Activated CD4-positive, alpha-beta T cell treated with anti-CD3 and anti-CD28 coated beads for 4 hours (primary cell): Measurements from ENCODE around the gene SGIP1.
"Not testable (repeated sequence)": the region's sequence is repeated elsewhere in the genome, so short reads cannot be mapped to it uniquely, and the experiment has no call there.

Experiments used
- DNase-seq, 2 donors: peaks; one replicate each; pipeline ENCODE4 v3.0.0-alpha.2; 2020

Gene SGIP1

DNA sequence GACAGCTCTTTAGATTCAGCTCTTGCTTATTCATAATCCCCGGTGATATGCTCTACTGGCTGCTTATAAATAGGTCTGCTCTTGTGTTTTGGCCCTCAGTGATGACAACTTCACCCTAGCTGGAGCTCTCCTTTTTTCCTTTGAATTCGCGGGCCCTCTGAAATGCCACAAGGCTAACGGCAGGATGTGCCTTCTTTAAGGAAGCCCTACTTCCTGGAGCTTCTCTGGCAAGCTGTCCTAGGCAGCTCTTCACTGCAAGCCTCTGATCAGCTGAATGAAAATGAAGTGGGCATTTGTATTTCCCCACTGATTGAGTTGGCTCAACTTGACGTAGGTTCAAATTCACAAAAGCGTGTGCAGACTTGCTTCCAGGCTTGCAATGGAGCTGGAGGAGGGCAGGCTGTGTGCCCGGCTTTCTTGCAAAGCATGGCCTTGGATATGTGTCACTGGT is 22.2 kb downstream of the SGIP1 start:
- no peak for DNase-seq

- DNase-seq = no peak
These were observed 23.2 kb downstream of the SGIP1 start for GRCh38 chr1:66557157-66557556.

DNA sequence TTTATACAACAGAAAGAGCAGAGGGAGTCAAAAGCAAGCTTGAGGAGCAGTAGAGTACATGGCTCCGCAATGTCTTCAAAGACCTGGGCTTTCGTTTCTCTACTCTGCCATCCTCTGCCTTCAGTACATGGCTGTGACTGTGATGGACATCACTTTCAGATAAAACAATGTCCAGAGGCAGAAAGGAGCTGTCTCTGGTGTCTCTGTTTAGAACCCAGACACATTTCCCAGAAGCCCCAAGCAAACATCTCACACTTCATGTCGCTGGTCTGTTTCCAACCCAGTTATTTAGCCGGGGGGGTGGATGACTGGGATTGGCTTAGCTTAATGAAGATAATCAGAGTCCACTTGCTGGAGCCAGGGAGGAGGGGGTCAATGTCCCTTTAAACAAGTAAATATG is 25.6 kb downstream of the SGIP1 start:
- no peak for DNase-seq

DNA sequence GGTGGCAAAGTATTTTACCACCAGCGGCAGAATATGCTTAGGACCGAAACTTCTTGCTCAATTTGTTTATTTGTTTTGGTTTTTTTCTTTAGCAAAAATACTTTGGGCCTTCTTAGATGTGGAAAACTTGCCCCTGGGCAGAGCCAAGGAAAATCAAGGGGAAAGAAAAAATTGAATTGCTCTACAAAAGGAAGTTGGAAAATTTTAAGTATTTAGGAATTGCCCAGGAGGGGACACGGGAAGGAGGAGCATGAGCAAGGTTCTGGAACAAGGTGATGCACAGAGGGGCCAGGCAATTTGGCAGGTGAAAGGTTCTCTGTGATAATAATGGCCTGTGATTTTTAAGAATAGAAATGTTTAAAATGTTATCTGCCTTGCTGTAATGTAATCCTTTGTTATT is 28.6 kb downstream of the SGIP1 start:
- DNase-seq = no peak

DNA sequence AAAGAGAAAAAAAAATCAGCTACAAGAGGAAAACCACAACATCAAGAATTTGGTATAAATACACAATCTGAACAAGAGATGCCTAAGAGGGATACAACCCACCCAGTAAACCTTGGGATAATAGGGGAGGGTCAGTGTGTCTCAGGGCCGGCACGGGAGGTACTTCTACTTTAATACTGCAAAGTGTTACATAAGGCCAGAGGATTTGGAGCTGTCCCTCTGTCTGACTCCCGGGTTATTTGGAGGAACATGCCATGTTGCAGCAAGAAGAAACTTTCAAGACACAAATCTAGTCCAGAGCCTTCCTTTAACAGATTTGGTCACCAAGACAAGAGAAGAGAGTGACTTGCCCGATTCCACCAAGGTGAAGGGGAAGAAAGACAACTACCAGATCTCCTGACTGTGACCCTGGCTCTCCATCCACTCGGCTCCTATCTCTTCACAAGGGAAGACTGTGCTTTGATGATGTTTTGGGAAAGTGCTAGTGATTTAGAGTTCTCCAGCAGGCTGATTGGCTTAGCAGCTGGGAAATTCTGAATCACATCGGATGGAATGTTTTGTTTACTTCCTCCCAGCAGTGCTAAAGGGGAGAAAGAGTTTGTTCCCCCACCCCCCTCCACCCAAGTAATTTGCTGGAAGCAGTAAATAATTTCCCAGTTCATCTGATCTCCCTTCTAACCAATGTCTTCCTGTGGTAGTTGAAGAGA is 29.3 kb downstream of the SGIP1 start:
- no peak for DNase-seq

DNA sequence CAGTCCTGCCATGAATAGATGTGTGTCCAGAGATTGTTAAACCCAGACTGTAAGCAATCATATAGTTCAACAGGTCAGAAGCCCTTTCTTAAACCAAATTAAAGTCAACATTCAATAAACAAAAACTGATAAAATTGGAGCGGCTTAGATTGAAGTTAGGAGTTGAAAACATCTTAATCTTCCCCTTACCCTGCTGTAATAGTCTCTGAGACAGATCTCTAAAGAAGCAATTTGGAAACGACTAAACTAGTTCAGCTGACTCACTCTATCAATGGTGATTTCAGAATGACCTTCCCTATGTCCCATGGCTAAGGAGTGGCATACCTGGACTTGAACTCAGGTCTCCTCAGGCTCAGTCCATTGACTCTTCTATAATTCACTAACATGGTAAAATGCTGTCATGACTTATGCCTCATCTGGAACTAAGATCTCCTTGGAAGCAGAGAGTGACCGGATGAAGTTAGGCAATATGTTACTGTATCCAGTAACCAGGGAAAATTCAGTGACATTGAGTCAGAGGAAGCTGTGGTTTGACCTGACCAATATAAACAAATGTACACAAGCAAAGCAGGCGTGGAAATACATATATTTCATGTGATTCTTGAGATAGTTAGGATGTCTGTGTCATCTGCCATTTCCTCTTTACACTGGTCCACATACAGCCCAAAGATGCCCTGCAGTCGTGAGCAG is 30.1 kb downstream of the SGIP1 start:
- no peak for DNase-seq

GRCh38 chr1:66570196-66570595 is 36.2 kb downstream of the SGIP1 start:
- DNase-seq = no peak

GRCh38 chr1:66571789-66572188 is 37.8 kb downstream of the SGIP1 start:
- no peak for DNase-seq

- DNase-seq = no peak
These were observed 41.8 kb downstream of the SGIP1 start for GRCh38 chr1:66575739-66576138.

- no peak for DNase-seq
These were observed 42.7 kb downstream of the SGIP1 start for GRCh38 chr1:66576645-66577044.

- DNase-seq = no peak
These were observed 44.9 kb downstream of the SGIP1 start for GRCh38 chr1:66578841-66579240.

DNA sequence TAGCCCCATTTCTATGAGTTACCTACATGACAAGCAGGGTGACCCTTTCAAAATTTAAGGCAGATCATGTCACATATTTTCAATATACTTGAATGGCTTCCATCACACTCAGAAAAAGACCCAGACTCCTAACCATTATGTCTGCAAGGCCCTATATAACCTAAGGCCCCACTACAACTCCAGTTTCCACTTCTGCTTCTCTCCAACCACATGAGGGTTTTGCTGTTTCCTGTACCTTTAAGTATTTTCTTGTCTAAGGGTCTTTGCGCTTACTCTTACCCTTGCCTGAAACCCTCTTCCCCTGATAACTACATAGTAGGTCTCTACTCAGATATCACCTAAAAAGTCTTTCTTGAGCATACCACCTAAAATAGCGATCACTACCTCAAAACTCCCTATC is 46.1 kb downstream of the SGIP1 start:
- no peak for DNase-seq

- no peak for DNase-seq
These were observed 49.1 kb downstream of the SGIP1 start for GRCh38 chr1:66583021-66583420.

- no peak for DNase-seq
These were observed 51.0 kb downstream of the SGIP1 start for GRCh38 chr1:66585002-66585401.

- no peak for DNase-seq
These were observed 55.4 kb downstream of the SGIP1 start for GRCh38 chr1:66589326-66589725.

- not testable (repeated sequence) for DNase-seq
These were observed 58.2 kb downstream of the SGIP1 start for GRCh38 chr1:66592106-66592507.

DNA sequence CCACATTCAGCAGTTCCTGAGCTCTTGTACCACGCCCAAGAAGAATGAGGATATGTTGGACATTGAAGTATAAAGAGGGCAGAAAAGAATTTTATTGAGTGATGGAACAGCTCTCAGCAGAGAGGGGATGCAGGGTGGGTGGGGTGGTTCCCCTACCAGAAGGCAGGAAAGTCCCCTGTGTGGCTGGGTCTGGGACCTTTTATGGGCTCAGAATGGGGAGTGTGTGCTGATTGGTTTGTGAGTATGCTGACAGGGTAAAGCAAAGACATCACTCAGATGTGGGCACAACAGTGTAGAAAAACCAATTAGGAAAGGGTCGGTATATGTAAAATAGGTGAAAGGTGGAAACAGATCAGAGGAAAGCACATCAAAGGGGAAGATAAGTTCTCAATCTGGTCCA is 62.2 kb downstream of the SGIP1 start:
- no peak for DNase-seq

DNA sequence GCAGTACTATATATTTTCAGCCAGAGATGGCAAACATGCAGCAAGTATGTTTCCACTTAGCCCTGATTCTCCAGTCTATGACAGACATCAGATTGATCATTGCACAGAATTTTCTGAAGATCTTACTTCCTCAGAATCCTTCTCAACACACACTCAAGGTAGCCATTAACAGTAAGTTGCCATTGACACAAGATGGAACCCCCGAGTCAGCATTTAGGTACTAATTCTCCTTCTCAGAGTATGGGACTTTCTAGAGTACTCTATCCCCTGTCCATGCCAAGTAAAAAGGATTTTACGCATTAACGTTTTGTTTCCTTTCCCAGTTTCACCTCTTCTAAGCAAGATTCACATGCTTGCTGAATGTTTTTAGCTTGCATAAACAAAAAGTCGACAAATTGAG is 63.5 kb downstream of the SGIP1 start:
- no peak for DNase-seq

DNA sequence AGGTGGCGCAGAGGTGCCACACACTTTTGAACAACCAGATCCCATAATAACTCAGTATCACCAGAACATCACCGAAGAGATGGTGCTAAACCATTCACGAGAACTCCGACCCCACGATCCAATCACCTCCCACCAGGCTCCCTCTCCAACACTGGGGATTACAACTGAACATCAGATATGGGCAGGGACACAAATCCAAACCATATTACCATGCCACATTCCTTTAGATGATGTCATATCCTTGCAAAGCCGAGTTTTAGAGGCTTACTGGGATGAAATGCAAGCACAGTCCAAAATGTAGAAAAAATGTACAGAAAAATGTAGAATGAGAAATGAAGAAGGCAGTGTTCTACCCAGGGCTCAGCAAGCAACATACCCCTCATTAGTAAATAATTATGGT is 64.7 kb downstream of the SGIP1 start:
- no peak for DNase-seq

- DNase-seq = no peak
These were observed 65.4 kb downstream of the SGIP1 start for GRCh38 chr1:66599346-66599745.

DNA sequence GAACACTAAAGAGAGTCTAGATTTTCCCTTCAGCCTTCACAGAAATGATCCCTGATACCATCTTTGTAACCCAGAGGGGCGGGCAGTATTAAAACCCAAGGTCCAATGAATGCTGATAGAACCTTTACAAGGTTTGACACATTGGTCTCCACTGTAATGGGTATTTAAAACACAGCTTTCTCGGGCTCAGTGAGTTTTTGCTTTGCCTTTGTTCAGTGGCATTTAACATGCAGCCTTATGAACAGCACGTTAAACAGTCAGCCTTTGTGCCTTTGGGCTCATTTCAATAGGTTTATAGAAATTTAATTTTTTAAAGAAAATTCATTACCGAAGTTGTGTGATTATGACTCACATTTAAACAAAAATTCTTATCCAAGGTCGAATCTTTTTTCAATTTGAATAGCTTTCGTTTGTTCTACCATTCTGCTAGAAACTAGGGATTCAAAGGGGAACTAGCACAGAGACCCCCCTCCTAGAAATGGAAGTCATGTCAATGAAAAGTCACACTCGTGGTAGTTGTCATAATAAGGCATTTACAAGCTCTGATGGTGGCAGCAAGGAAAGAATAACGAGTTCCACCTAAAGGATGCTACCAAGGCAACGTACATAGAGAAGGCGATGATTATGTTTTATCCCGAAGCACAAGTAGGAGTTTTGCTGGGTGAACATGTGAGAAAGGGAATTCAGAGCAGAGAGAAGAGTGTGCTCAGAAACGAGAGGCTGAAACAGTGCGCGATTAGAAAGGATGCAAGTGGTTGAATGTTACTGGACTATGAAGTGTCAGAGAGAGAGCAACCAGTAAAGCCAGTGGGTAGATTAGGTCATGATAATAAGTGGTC is 66.2 kb downstream of the SGIP1 start:
- DNase-seq = no peak

DNA sequence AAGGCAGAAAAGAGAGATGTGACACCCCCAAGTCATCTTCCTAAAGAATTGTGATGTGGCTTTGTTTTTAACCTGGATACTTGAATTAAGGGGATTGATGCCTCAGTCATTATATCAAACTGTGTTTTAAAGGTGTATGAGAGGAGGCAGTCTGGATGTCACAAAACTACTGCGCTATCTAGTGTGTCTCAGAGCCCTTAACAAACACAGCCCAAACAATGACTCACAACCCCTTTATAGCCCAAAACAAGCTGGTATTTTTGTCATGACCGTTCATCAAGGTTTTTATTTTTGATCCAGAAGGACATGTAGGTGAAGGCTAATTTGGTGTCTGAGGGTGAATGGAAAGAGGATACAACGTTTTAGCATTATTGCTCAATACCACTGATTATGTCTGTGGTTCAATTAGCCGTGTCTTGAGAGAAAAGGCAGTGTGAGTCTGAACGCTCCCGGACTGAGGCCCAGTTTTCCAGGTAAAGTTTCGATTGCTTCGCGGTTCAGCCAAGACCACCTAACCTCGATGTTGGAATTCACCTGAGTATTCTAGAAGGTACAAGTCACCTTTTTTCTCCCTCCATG is 71.6 kb downstream of the SGIP1 start:
- DNase-seq = no peak

DNA sequence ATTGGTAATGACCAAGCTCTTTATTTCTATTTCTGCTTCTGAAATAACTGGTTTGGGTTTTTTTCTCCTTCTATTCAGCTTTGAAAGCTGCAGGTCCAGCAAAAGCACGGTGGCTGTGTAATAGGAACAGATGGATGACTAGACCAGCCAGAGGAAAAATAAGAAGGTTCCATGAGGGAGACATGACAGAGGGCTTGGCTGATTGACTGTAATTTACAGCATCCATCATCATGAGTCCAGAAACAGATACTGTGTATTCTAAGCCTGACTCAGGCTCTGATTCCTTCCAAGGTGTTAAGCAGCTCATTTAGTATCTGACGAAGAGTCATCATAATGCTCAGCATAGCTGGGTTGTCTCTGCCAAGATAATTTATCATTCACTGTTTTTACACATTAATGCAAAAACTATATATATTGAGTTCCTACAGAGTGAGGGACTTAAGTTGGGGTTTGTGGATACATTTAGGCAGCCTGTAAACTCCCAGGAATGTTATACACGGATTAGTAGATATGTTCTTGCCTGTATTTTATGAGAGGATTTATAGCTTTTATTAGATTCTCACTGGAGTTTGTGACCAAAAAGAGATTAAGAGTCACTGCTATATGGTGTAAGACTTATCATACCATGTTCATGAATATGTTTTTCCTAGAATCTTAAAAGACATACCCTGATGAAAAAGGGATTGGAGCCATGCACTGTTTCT is 72.6 kb downstream of the SGIP1 start:
- DNase-seq = no peak
